HepG2 (cell line): ENCODE measurements around the gene MLXIPL. TPM values are rescaled to one million over a fixed set of nuclear protein-coding genes. Genes with fewer than 3 reads are reported as not detected.

Experiments
- ATF1 ChIP-seq: IDR thresholded peaks from 2 replicates; pipeline ENCODE4 v1.6.1; 2016; ENCODE audit warnings: mild to moderate bottlenecking, control low read depth
- ATRX ChIP-seq: sonication (generic); formaldehyde crosslinking; IDR thresholded peaks from 2 replicates; pipeline ENCODE4 v1.4.0; 2020; ENCODE audit warnings: missing genetic modification reagents, borderline replicate concordance
- CREB1 ChIP-seq, 2 experiments: fragments of 450-650 bp in 1 of 2; IDR thresholded peaks; 2 replicates each; pipeline ENCODE4 v1.6.1; 2016 to 2017; ENCODE audit warnings: control low read depth in 1 of 2, mild to moderate bottlenecking in 1 of 2, missing compliant biosample characterization in 1 of 2, missing genetic modification characterization in 1 of 2
- ELF1 ChIP-seq: sonication (generic); formaldehyde crosslinking; IDR thresholded peaks from 2 replicates; pipeline ENCODE4 v1.4.0; 2020; ENCODE audit warnings: missing genetic modification reagents
- KAT8 ChIP-seq: IDR thresholded peaks from 2 replicates; pipeline ENCODE4 v1.6.1; 2016; ENCODE audit warnings: missing genetic modification reagents, missing compliant biosample characterization
- KDM2A ChIP-seq: sonication (generic); formaldehyde crosslinking; IDR thresholded peaks from 2 replicates; pipeline ENCODE4 v1.4.0; 2020; ENCODE audit warnings: low read depth, missing genetic modification reagents, borderline replicate concordance
- KLF16 ChIP-seq, 2 experiments: sonication (generic) in 1 of 2; formaldehyde crosslinking in 1 of 2; IDR thresholded peaks; 2 replicates each; pipeline versions ENCODE4 v1.6.1 to v1.8.0; 2016 to 2023; ENCODE audit warnings: missing genetic modification reagents in 2 of 2, missing compliant biosample characterization in 1 of 2
- NR2C2 ChIP-seq: sonication (generic); formaldehyde crosslinking; IDR thresholded peaks from 2 replicates; pipeline ENCODE4 v1.4.0; 2020; ENCODE audit warnings: missing genetic modification reagents, mild to moderate bottlenecking, moderate library complexity, borderline replicate concordance
- RCOR2 ChIP-seq: IDR thresholded peaks from 2 replicates; pipeline ENCODE4 v1.6.1; 2016; ENCODE audit warnings: missing biosample characterization, missing genetic modification reagents
- SIN3A ChIP-seq: IDR thresholded peaks from 2 replicates; pipeline ENCODE4 v1.6.1; 2011; ENCODE audit warnings: low read depth, mild to moderate bottlenecking, control low read depth, low read length, borderline replicate concordance
- TAF1 ChIP-seq: sonication (generic); formaldehyde crosslinking; IDR thresholded peaks from 2 replicates; pipeline ENCODE4 v1.4.0; 2020; ENCODE audit warnings: missing genetic modification reagents
- TSC22D2 ChIP-seq: sonication (generic); formaldehyde crosslinking; IDR thresholded peaks from 2 replicates; pipeline ENCODE4 v1.5.1; 2020; ENCODE audit warnings: missing genetic modification reagents, mild to moderate bottlenecking, borderline replicate concordance
- ZNF17 ChIP-seq: sonication (generic); formaldehyde crosslinking; IDR thresholded peaks from 2 replicates; pipeline ENCODE4 v1.5.0; 2020; ENCODE audit warnings: mild to moderate bottlenecking, missing genetic modification reagents
- ZNF546 ChIP-seq: sonication (generic); formaldehyde crosslinking; conservative IDR thresholded peaks from 2 replicates; pipeline ENCODE4 v1.8.1; 2023; ENCODE audit warnings: mild to moderate bottlenecking, missing genetic modification reagents
- ZNF564 ChIP-seq: sonication (generic); formaldehyde crosslinking; IDR thresholded peaks from 2 replicates; pipeline ENCODE4 v1.8.1; 2023; ENCODE audit warnings: mild to moderate bottlenecking, missing genetic modification reagents
- polyA plus RNA-seq, 8 experiments: library from polyadenylated mRNA; depleted of rRNA in 3 of 8; stranded (reverse) in 7 of 8; unstranded in 1 of 8; fragments of >200 nt; fragmentation: Illumina TruSeq in 4 of 8; extraction: Trizol in 4 of 8; gene quantifications; 2 replicates each; pipeline versions ENCODE4 v1.2.1 to v1.2.3, GENCODE V29; 2011 to 2016; ENCODE audit warnings: low read depth in 4 of 8, missing spikeins in 1 of 8, mixed read lengths in 1 of 8; ENCODE audit not compliant: insufficient read depth in 1 of 8
- total RNA-seq, 5 experiments: library from RNA; depleted of rRNA; stranded (reverse); fragments of >200 nt; fragmentation: Illumina TruSeq; extraction: Trizol; gene quantifications; 2 replicates each; pipeline ENCODE4 v1.2.3, GENCODE V29; 2016; ENCODE audit warnings: low read depth in 1 of 5
- TF ChIP-seq, protein P1 (sequence below), 2 experiments: IDR thresholded peaks; 2 replicates each; pipeline ENCODE4 v1.6.1; 2011 to 2012; ENCODE audit warnings: low read length in 2 of 2, borderline replicate concordance in 1 of 2, low read depth in 1 of 2, mild to moderate bottlenecking in 1 of 2, moderate library complexity in 1 of 2
- TF ChIP-seq, protein P2 (sequence below): sonication (generic); formaldehyde crosslinking; IDR thresholded peaks from 2 replicates; pipeline ENCODE4 v1.4.0; 2020; ENCODE audit warnings: missing genetic modification reagents, borderline replicate concordance
- TF ChIP-seq, protein P3 (sequence below): sonication (generic); formaldehyde crosslinking; IDR thresholded peaks from 2 replicates; pipeline ENCODE4 v1.8.1; 2022; ENCODE audit warnings: mild to moderate bottlenecking, missing genetic modification reagents
- TF ChIP-seq, protein P4 (sequence below): sonication (generic); formaldehyde crosslinking; IDR thresholded peaks from 2 replicates; pipeline ENCODE4 v1.4.0; 2020; ENCODE audit warnings: missing genetic modification reagents

Gene MLXIPL
- total and polyA plus RNA-seq, 2 of the 13 experiments (the other 11 are each of a cell fraction or from before 2014, with no cell fraction given), result 51.6 to 60.1 TPM

DNA sequence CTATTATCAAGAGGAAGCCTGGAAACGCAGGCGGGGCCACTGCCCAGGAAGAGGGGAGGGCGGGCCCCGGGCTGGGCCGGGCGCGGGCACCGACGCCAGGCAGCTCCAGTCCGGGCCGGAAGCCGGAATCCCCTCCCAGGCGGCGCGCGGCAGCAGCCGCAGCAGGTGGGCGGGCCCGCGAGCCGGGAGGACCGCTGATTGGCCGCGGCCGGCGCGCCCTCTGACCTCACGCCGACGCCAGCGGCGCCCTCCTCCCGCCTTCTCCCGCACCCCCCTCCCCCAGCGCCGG lies 67.3 kb downstream of the MLXIPL start (continued):
- TF ChIP-seq, protein P1, sequence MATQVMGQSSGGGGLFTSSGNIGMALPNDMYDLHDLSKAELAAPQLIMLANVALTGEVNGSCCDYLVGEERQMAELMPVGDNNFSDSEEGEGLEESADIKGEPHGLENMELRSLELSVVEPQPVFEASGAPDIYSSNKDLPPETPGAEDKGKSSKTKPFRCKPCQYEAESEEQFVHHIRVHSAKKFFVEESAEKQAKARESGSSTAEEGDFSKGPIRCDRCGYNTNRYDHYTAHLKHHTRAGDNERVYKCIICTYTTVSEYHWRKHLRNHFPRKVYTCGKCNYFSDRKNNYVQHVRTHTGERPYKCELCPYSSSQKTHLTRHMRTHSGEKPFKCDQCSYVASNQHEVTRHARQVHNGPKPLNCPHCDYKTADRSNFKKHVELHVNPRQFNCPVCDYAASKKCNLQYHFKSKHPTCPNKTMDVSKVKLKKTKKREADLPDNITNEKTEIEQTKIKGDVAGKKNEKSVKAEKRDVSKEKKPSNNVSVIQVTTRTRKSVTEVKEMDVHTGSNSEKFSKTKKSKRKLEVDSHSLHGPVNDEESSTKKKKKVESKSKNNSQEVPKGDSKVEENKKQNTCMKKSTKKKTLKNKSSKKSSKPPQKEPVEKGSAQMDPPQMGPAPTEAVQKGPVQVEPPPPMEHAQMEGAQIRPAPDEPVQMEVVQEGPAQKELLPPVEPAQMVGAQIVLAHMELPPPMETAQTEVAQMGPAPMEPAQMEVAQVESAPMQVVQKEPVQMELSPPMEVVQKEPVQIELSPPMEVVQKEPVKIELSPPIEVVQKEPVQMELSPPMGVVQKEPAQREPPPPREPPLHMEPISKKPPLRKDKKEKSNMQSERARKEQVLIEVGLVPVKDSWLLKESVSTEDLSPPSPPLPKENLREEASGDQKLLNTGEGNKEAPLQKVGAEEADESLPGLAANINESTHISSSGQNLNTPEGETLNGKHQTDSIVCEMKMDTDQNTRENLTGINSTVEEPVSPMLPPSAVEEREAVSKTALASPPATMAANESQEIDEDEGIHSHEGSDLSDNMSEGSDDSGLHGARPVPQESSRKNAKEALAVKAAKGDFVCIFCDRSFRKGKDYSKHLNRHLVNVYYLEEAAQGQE (IDR thresholded peaks at IDR 0.05; ENCODE audit: borderline replicate concordance in 1 of 2, low read depth in 1 of 2, low read length in 2 of 2), result peak in 1 of 2 experiments; percentile 35; a peak in 1 of 4 replicates
- TF ChIP-seq ZNF546 (CRISPR knock-in tag), result no peak; the same call in 1 of the 2 replicates
- no peak for TF ChIP-seq ZNF564
- 0 out of 2 replicates have a peak, but pooled peaks have one; percentile 48 for TF ChIP-seq SIN3A
- TF ChIP-seq TAF1 (CRISPR knock-in tag), result peak; percentile 43; the same call in 1 of the 2 replicates
- peak; percentile 55; the same call in 1 of the 2 replicates for TF ChIP-seq ELF1 (CRISPR knock-in tag)
- TF ChIP-seq, protein P2, sequence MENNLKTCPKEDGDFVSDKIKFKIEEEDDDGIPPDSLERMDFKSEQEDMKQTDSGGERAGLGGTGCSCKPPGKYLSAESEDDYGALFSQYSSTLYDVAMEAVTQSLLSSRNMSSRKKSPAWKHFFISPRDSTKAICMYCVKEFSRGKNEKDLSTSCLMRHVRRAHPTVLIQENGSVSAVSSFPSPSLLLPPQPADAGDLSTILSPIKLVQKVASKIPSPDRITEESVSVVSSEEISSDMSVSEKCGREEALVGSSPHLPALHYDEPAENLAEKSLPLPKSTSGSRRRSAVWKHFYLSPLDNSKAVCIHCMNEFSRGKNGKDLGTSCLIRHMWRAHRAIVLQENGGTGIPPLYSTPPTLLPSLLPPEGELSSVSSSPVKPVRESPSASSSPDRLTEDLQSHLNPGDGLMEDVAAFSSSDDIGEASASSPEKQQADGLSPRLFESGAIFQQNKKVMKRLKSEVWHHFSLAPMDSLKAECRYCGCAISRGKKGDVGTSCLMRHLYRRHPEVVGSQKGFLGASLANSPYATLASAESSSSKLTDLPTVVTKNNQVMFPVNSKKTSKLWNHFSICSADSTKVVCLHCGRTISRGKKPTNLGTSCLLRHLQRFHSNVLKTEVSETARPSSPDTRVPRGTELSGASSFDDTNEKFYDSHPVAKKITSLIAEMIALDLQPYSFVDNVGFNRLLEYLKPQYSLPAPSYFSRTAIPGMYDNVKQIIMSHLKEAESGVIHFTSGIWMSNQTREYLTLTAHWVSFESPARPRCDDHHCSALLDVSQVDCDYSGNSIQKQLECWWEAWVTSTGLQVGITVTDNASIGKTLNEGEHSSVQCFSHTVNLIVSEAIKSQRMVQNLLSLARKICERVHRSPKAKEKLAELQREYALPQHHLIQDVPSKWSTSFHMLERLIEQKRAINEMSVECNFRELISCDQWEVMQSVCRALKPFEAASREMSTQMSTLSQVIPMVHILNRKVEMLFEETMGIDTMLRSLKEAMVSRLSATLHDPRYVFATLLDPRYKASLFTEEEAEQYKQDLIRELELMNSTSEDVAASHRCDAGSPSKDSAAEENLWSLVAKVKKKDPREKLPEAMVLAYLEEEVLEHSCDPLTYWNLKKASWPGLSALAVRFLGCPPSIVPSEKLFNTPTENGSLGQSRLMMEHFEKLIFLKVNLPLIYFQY (CRISPR knock-in tag), result peak; percentile 98
- no peak for TF ChIP-seq ATRX (CRISPR knock-in tag)
- TF ChIP-seq ZNF17, result no peak
- TF ChIP-seq, protein P3, sequence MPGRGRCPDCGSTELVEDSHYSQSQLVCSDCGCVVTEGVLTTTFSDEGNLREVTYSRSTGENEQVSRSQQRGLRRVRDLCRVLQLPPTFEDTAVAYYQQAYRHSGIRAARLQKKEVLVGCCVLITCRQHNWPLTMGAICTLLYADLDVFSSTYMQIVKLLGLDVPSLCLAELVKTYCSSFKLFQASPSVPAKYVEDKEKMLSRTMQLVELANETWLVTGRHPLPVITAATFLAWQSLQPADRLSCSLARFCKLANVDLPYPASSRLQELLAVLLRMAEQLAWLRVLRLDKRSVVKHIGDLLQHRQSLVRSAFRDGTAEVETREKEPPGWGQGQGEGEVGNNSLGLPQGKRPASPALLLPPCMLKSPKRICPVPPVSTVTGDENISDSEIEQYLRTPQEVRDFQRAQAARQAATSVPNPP (CRISPR knock-in tag), result no peak; the same call in 1 of the 2 replicates
- no peak for TF ChIP-seq ATF1 (CRISPR knock-in tag)
- peak; percentile 72 for TF ChIP-seq KAT8
- TF ChIP-seq RCOR2, result no peak
- TF ChIP-seq TSC22D2 (CRISPR knock-in tag), result no peak
- TF ChIP-seq NR2C2 (CRISPR knock-in tag), result peak; percentile 97
- TF ChIP-seq, protein P4, sequence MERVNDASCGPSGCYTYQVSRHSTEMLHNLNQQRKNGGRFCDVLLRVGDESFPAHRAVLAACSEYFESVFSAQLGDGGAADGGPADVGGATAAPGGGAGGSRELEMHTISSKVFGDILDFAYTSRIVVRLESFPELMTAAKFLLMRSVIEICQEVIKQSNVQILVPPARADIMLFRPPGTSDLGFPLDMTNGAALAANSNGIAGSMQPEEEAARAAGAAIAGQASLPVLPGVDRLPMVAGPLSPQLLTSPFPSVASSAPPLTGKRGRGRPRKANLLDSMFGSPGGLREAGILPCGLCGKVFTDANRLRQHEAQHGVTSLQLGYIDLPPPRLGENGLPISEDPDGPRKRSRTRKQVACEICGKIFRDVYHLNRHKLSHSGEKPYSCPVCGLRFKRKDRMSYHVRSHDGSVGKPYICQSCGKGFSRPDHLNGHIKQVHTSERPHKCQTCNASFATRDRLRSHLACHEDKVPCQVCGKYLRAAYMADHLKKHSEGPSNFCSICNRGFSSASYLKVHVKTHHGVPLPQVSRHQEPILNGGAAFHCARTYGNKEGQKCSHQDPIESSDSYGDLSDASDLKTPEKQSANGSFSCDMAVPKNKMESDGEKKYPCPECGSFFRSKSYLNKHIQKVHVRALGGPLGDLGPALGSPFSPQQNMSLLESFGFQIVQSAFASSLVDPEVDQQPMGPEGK (CRISPR knock-in tag), result peak; percentile 61
- TF ChIP-seq CREB1 (IDR thresholded peaks at IDR 0.05), result 0 out of 2 replicates have a peak, but pooled peaks have one; percentile 38
- TF ChIP-seq CREB1 (CRISPR knock-in tag; IDR thresholded peaks at IDR 0.05), result no peak
- TF ChIP-seq KDM2A (CRISPR knock-in tag), result peak; percentile 65; the same call in 1 of the 2 replicates
- TF ChIP-seq KLF16 (CRISPR knock-in tag; IDR thresholded peaks at IDR 0.05), result peak in 1 of 2 experiments; percentile 43; a peak in 1 of 4 replicates
